Trophoblast cell (in vitro differentiated cells and primary cell): ENCODE data around the gene SRSF5.

Experiments used
- DNase-seq, 2 donors: peaks; one replicate each; pipeline ENCODE4 v3.0.0-alpha.2; 2016
- H2AFZ ChIP-seq: 2 replicates; pipeline ENCODE4 v1.6.1; 2013; ENCODE audit warnings: low read length, moderate library complexity, mild to moderate bottlenecking; ENCODE audit not compliant: insufficient read depth, poor library complexity
- H2AK5ac ChIP-seq: 2 replicates; pipeline ENCODE4 v1.6.1; 2013; ENCODE audit warnings: mild to moderate bottlenecking, low read length
- H2BK120ac ChIP-seq: 2 replicates; pipeline ENCODE4 v1.6.1; 2013; ENCODE audit warnings: low read length, mild to moderate bottlenecking, moderate library complexity; ENCODE audit not compliant: insufficient read depth, poor library complexity
- H2BK12ac ChIP-seq: 2 replicates; pipeline ENCODE4 v1.6.1; 2013; ENCODE audit warnings: mild to moderate bottlenecking, low read length, moderate library complexity
- H2BK5ac ChIP-seq: 2 replicates; pipeline ENCODE4 v1.6.1; 2013; ENCODE audit warnings: low read length, low read depth, moderate library complexity, mild to moderate bottlenecking; ENCODE audit not compliant: poor library complexity
- H3K14ac ChIP-seq: 2 replicates; pipeline ENCODE4 v1.6.1; 2013; ENCODE audit warnings: mild to moderate bottlenecking, low read length
- H3K18ac ChIP-seq: 2 replicates; pipeline ENCODE4 v1.6.1; 2013; ENCODE audit warnings: mild to moderate bottlenecking, low read length
- H3K23ac ChIP-seq: 2 replicates; pipeline ENCODE4 v1.6.1; 2013; ENCODE audit warnings: low read length
- H3K27ac ChIP-seq: 2 replicates; pipeline ENCODE4 v1.5.1; 2013; ENCODE audit warnings: low read depth, mild to moderate bottlenecking, inconsistent platforms, low read length, moderate library complexity
- H3K27me3 ChIP-seq: 2 replicates; pipeline ENCODE4 v1.6.1; 2013; ENCODE audit warnings: inconsistent platforms, mild to moderate bottlenecking, low read length, moderate library complexity; ENCODE audit not compliant: insufficient read depth
- H3K36me3 ChIP-seq, 2 experiments: 1 replicate in 1 of 2; 2 replicates in 1 of 2; pipeline ENCODE4 v1.6.1; 2013; ENCODE audit warnings: low read length in 2 of 2, mild to moderate bottlenecking in 2 of 2, moderate library complexity in 1 of 2; ENCODE audit not compliant: insufficient read depth in 2 of 2, control insufficient read depth in 1 of 2
- H3K4ac ChIP-seq: 2 replicates; pipeline ENCODE4 v1.6.1; 2013; ENCODE audit warnings: low read depth, mild to moderate bottlenecking, low read length, moderate library complexity
- H3K4me1 ChIP-seq, 2 experiments: 1 replicate in 1 of 2; 2 replicates in 1 of 2; pipeline ENCODE4 v1.6.1; 2013; ENCODE audit warnings: low read length in 2 of 2, mild to moderate bottlenecking in 2 of 2, moderate library complexity in 1 of 2; ENCODE audit not compliant: insufficient read depth in 2 of 2, control insufficient read depth in 1 of 2
- H3K4me2 ChIP-seq: 2 replicates; pipeline ENCODE4 v1.6.1; 2013; ENCODE audit warnings: inconsistent platforms, mild to moderate bottlenecking, low read length, moderate library complexity
- H3K4me3 ChIP-seq: 2 replicates; pipeline ENCODE4 v1.5.1; 2013; ENCODE audit warnings: mild to moderate bottlenecking, low read depth, low read length, inconsistent platforms
- H3K79me1 ChIP-seq: one replicate; pipeline ENCODE4 v1.6.1; 2013; ENCODE audit warnings: low read length
- H3K79me2 ChIP-seq: 2 replicates; pipeline ENCODE4 v1.6.1; 2013; ENCODE audit warnings: low read length, mild to moderate bottlenecking; ENCODE audit not compliant: control insufficient read depth, insufficient read depth, poor library complexity
- H3K9ac ChIP-seq: 2 replicates; pipeline ENCODE4 v1.6.1; 2013; ENCODE audit warnings: mild to moderate bottlenecking, low read length
- H3K9me3 ChIP-seq: 2 replicates; pipeline ENCODE4 v1.6.1; 2013; ENCODE audit warnings: low read depth, mild to moderate bottlenecking, control low read depth, inconsistent platforms, low read length; ENCODE audit not compliant: insufficient read depth
- H4K12ac ChIP-seq: 2 replicates; pipeline ENCODE4 v1.6.1; 2013; ENCODE audit warnings: low read depth, mild to moderate bottlenecking, low read length, moderate library complexity
- H4K8ac ChIP-seq: 2 replicates; pipeline ENCODE4 v1.6.1; 2013; ENCODE audit warnings: low read depth, mild to moderate bottlenecking, low read length, moderate library complexity
- H4K91ac ChIP-seq: one replicate; pipeline ENCODE4 v1.6.1; 2013; ENCODE audit warnings: low read depth, mild to moderate bottlenecking, low read length, moderate library complexity
- WGBS: extraction: QIAGEN DNeasy Blood & Tissue Kit; methylation state at CpG from one replicate; pipeline ENCODE4 v1.1.7; 2013; ENCODE audit warnings: missing lambda C conversion rate; ENCODE audit not compliant: insufficient read length, insufficient coverage; ENCODE audit errors: extremely low coverage; 5-methylcytosine and 5-hydroxymethylcytosine counted together

Gene SRSF5

DNA sequence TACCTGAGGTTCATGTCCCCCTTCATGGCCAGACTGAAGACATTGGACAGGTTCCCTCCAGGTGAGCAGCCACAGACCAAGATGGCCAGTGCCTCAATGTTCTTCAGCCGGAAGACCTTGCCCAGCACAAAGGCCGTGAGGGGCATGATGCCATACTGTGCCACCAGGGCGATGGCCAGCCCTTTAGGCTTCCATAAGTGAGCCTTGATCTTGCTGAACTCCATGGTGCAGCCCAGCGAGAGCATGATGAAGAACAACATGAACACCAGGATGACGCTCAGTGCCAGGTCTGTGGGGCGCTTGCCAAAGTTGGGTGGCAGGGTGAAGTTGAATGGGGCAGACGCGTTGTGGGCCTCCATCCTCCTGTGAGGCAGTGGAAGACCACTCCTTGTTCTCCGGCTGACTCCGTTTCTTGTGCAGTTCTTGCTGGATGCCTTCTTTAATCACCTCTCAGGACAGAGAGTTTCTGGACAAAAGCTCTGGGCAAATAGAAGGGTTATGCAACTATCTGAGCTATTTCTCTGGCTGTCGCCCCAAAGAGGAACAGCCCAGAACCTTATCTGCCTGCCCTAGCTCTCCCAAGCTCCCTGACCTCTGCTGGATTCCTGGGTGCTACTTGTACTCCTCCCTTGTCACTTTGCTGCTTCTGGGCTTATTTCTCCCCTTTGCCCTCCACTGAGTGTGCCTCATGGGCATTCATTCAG is 30.0 kb downstream of the SRSF5 start, which contains the start of gene SLC10A1:
Gene SLC10A1 (minus strand): TSS at position 445 of the 704 bp plus-strand sequence. CDS start 86 bp downstream, at position 359.
- H3K79me2 ChIP-seq = no peaks in the 10 kb centered on the region
- no peak within 1 kb of the TSS for H3K9ac ChIP-seq
- no peak within 1 kb of the TSS for H2BK5ac ChIP-seq
- WGBS = no CpG with 5 or more reads among the region's 11 CpGs
- H3K4me2 ChIP-seq = no peak within 1 kb of the TSS
- no peak within 1 kb of the TSS for H3K4ac ChIP-seq
- peaks cover 2% of the 10 kb centered on the region for H3K9me3 ChIP-seq
- no peak within 1 kb of the TSS for H3K4me3 ChIP-seq
- H2AK5ac ChIP-seq = no peak within 1 kb of the TSS
- no peak within 1 kb of the TSS for H3K23ac ChIP-seq
- no peaks in the 10 kb centered on the region for H3K79me1 ChIP-seq
- H4K8ac ChIP-seq = no peak within 1 kb of the TSS
- H3K18ac ChIP-seq = no peak within 1 kb of the TSS
- DNase-seq = no peak
- H3K27me3 ChIP-seq = no peaks in the 10 kb centered on the region
- no peak within 1 kb of the TSS for H4K91ac ChIP-seq
- H2BK120ac ChIP-seq = no peak within 1 kb of the TSS
- H3K27ac ChIP-seq = no peak within 1 kb of the TSS
- no peaks in the 10 kb centered on the region for H3K36me3 ChIP-seq
- no peak within 1 kb of the TSS for H2AFZ ChIP-seq
- no peak within 1 kb of the TSS for H2BK12ac ChIP-seq
- H4K12ac ChIP-seq = no peak within 1 kb of the TSS
- no peak within 1 kb of the TSS for H3K14ac ChIP-seq
- no peaks in the 10 kb centered on the region for H3K4me1 ChIP-seq

- Histone ChIP-seq H3K18ac (no peak overlapping the region), H4K12ac (no peak overlapping the region), H2BK12ac (no peak overlapping the region), H2BK120ac (no peak overlapping the region), H3K4ac (no peak overlapping the region), H3K4me1 (no peaks in the 10 kb centered on the region), H2BK5ac (no peak overlapping the region), H3K4me3 (no peak overlapping the region), H3K9ac (no peak overlapping the region), H4K91ac (no peak overlapping the region), H3K79me2 (no peaks in the 10 kb centered on the region), H2AFZ (no peak overlapping the region), H3K36me3 (no peaks in the 10 kb centered on the region), H3K23ac (no peak overlapping the region), H4K8ac (no peak overlapping the region), H3K79me1 (no peaks in the 10 kb centered on the region), H3K14ac (no peak overlapping the region), H2AK5ac (no peak overlapping the region), H3K27me3 (no peaks in the 10 kb centered on the region), H3K27ac (no peak overlapping the region), H3K4me2 (no peak overlapping the region), H3K9me3 (peaks cover 2% of the 10 kb centered on the region)
- no peak for DNase-seq
- WGBS = no CpG with 5 or more reads among the region's 5 CpGs
Observed at GRCh38 chr14:69797573-69798338, 30.8 kb downstream of the SRSF5 start.

DNA sequence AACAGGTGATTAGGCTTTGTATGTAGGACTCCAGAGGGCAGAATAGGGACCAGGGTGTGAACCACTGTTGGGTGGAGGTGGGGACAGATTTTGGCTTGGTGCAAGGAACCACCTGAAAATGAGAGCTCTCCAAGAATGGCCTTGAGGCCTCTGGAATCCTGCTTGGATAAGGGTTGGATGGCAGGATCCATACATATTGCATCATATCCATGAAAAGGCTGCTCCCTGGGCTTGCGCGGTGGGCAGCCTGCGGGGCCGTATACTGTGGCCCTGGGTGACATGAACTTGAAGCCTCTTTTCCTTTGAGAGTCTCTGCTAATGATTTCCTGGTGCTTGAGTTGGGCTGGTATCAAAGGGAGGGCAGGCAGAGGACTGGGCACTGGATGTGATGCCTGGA is 31.4 kb downstream of the SRSF5 start:
- no peak overlapping the region for H3K14ac ChIP-seq
- no peaks in the 10 kb centered on the region for H3K4me1 ChIP-seq
- H3K9me3 ChIP-seq = peaks cover 2% of the 10 kb centered on the region
- no peaks in the 10 kb centered on the region for H3K36me3 ChIP-seq
- H4K91ac ChIP-seq = no peak overlapping the region
- H3K4ac ChIP-seq = no peak overlapping the region
- H3K4me3 ChIP-seq = no peak overlapping the region
- no CpG with 5 or more reads among the region's 4 CpGs for WGBS
- no peak overlapping the region for H3K27ac ChIP-seq
- H4K12ac ChIP-seq = no peak overlapping the region
- H2AK5ac ChIP-seq = no peak overlapping the region
- no peak overlapping the region for H2BK5ac ChIP-seq
- no peak overlapping the region for H2AFZ ChIP-seq
- no peak overlapping the region for H3K23ac ChIP-seq
- H3K18ac ChIP-seq = no peak overlapping the region
- H3K27me3 ChIP-seq = no peaks in the 10 kb centered on the region
- no peaks in the 10 kb centered on the region for H3K79me2 ChIP-seq
- no peak overlapping the region for H4K8ac ChIP-seq
- no peak overlapping the region for H3K4me2 ChIP-seq
- no peak overlapping the region for H2BK12ac ChIP-seq
- H3K9ac ChIP-seq = no peak overlapping the region
- DNase-seq = no peak
- no peaks in the 10 kb centered on the region for H3K79me1 ChIP-seq
- H2BK120ac ChIP-seq = no peak overlapping the region

GRCh38 chr14:69803753-69804152 is 36.8 kb downstream of the SRSF5 start:
- no peak overlapping the region for H3K4me2 ChIP-seq
- H2AFZ ChIP-seq = no peak overlapping the region
- H4K8ac ChIP-seq = no peak overlapping the region
- H3K14ac ChIP-seq = no peak overlapping the region
- H3K4me1 ChIP-seq = no peaks in the 10 kb centered on the region
- no peak overlapping the region for H2BK5ac ChIP-seq
- H2BK12ac ChIP-seq = no peak overlapping the region
- no peak overlapping the region for H4K91ac ChIP-seq
- H3K4ac ChIP-seq = no peak overlapping the region
- no peak overlapping the region for H4K12ac ChIP-seq
- H3K4me3 ChIP-seq = no peak overlapping the region
- DNase-seq = peak in 1 of 2 donors; percentile 28
- H3K18ac ChIP-seq = no peak overlapping the region
- H3K79me1 ChIP-seq = no peaks in the 10 kb centered on the region
- no peak overlapping the region for H3K9ac ChIP-seq
- no peaks in the 10 kb centered on the region for H3K27me3 ChIP-seq
- no peaks in the 10 kb centered on the region for H3K36me3 ChIP-seq
- H2BK120ac ChIP-seq = no peak overlapping the region
- H3K23ac ChIP-seq = no peak overlapping the region
- no peak overlapping the region for H3K27ac ChIP-seq
- no peaks in the 10 kb centered on the region for H3K79me2 ChIP-seq
- no peak overlapping the region for H2AK5ac ChIP-seq
- no peaks in the 10 kb centered on the region for H3K9me3 ChIP-seq
